ENCODE measurements around the gene SCARF2. TPM values are rescaled to one million over a fixed set of nuclear protein-coding genes. Genes with fewer than 3 reads are reported as not detected.
A peak's percentile ranks its signal among the peaks of the same experiment; 100 is the strongest.
"Not testable (repeated sequence)": the region's sequence is repeated elsewhere in the genome, so short reads cannot be mapped to it uniquely, and the experiment has no call there.

SCARF2 gene
- polyA plus RNA-seq, 3 donors: 0.12 to 0.51 TPM; not detected in 1

DNA sequence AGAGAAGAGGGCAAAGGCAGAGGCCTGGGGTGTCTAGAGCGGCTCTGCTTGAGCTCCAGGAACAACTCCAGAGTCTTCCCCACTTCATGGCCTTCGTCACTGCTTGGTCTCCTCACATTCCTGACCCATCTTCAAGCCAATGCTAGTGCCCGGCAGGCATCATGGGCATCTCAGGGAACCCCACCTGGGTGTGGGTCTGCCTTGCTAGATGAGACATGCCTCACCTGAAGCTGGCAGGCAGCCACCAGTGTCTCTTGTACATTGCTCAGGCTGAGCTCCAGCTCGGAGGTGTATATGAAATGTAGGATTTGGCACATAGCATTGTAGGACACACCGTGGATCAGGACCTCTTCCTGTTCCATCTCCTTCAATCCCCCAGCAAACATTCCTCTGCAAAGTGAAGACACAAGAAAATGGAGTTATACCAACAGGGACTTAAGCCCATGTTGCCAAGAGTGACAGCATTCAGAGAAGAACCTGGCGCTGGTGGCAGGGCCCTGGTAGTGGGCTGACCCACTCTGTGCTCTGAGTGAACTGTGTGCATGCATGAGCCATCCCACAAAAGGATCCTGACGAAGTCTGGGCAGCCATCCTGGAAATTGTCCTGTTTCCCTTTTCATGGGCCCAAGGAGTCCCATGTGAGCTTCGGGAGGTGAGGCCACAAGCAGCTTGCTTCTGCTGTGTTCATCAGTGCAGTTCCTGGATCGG, 33.7 kb upstream of the SCARF2 start:
- Histone ChIP-seq H2AFZ (ENCODE audit: insufficient read depth, low read depth, low read length, poor library complexity, severe bottlenecking) (no peak overlapping the region), H3K27me3 (ENCODE audit: control insufficient read depth in 2 of 2, insufficient read depth in 2 of 2, low read length in 2 of 2) (no peaks in the 10 kb centered on the region), H3K4me3 (replicated peaks in 1 of 3; ENCODE audit: low read depth in 2 of 3, low read length in 3 of 3) (no peak overlapping the region), H4K20me1 (ENCODE audit: insufficient read depth, low read length) (no peaks in the 10 kb centered on the region), H3K36me3 (replicated peaks in 1 of 2; ENCODE audit: control insufficient read depth in 1 of 2, insufficient read depth in 2 of 2, low read length in 2 of 2) (peaks cover 17 to 30% of the 10 kb centered on the region in 2 donors), H3K27ac (ENCODE audit: low read depth in 1 of 2, low read length in 2 of 2) (no peak overlapping the region), H3K9ac (ENCODE audit: insufficient read depth, low read length, poor library complexity, severe bottlenecking) (no peak overlapping the region), H3K4me1 (ENCODE audit: control insufficient read depth in 1 of 2, insufficient read depth in 2 of 2, low read length in 2 of 2) (peaks cover 5 to 6% of the 10 kb centered on the region in 2 donors), H3K9me3 (replicated peaks in 1 of 2; ENCODE audit: control insufficient read depth in 1 of 2, insufficient read depth in 1 of 2, low read length in 2 of 2) (no peaks in the 10 kb centered on the region), H3K79me2 (ENCODE audit: insufficient read depth, low read length) (no peaks in the 10 kb centered on the region), H3K4me2 (replicated peaks; ENCODE audit: extremely low read depth, low read length, poor library complexity, severe bottlenecking) (no peak overlapping the region)
- H3K27ac Mint-ChIP-seq: peak overlapping the region in 1 of 7 donors; percentile 31
- no peak for DNase-seq
- TF ChIP-seq, protein P1, sequence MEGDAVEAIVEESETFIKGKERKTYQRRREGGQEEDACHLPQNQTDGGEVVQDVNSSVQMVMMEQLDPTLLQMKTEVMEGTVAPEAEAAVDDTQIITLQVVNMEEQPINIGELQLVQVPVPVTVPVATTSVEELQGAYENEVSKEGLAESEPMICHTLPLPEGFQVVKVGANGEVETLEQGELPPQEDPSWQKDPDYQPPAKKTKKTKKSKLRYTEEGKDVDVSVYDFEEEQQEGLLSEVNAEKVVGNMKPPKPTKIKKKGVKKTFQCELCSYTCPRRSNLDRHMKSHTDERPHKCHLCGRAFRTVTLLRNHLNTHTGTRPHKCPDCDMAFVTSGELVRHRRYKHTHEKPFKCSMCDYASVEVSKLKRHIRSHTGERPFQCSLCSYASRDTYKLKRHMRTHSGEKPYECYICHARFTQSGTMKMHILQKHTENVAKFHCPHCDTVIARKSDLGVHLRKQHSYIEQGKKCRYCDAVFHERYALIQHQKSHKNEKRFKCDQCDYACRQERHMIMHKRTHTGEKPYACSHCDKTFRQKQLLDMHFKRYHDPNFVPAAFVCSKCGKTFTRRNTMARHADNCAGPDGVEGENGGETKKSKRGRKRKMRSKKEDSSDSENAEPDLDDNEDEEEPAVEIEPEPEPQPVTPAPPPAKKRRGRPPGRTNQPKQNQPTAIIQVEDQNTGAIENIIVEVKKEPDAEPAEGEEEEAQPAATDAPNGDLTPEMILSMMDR (IDR thresholded peaks at IDR 0.05): no peak
- no peaks in the 10 kb centered on the region for H3K27me3 Mint-ChIP-seq (ENCODE audit: low read depth in 3 of 3)
- 98% methylated on average over 3 of the region's 9 CpGs for WGBS (ENCODE audit: insufficient coverage)
- intact Hi-C loops (cut with micrococcal nuclease): no loop called here
- peaks cover 32 to 50% of the 10 kb centered on the region in 2 donors for H3K36me3 Mint-ChIP-seq
- peaks cover 9% of the 10 kb centered on the region for H3K4me1 Mint-ChIP-seq
- no peak overlapping the region for H3K4me3 Mint-ChIP-seq
- no peaks in the 10 kb centered on the region for H3K9me3 Mint-ChIP-seq

DNA sequence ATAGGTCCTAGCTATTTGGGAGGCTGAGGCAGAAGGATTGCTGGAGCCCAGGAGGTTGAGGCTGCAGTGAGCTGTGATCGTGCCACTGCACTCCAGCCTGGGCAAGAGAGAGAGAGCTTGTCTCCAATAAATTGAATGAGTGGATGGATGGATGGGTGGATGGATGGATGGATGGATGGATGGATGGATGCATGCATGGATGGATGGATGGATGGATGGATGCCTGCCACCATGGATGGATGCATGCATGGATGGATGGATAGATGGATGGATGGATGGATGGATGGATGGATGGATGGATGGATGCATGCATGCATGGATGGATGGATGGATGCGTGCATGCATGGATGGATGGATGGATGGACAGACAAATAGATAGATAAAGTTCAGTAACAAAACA, 32.9 kb upstream of the SCARF2 start:
- H3K79me2 ChIP-seq (ENCODE audit: insufficient read depth, low read length); intact Hi-C loops (cut with micrococcal nuclease); H3K4me3 ChIP-seq (replicated peaks in 1 of 3; ENCODE audit: low read depth in 2 of 3, low read length in 3 of 3); H3K9me3 ChIP-seq (replicated peaks in 1 of 2; ENCODE audit: control insufficient read depth in 1 of 2, insufficient read depth in 1 of 2, low read length in 2 of 2); DNase-seq; H3K27ac ChIP-seq (ENCODE audit: low read depth in 1 of 2, low read length in 2 of 2); H3K27me3 Mint-ChIP-seq (ENCODE audit: low read depth in 3 of 3); H3K4me2 ChIP-seq (replicated peaks; ENCODE audit: extremely low read depth, low read length, poor library complexity, severe bottlenecking); H4K20me1 ChIP-seq (ENCODE audit: insufficient read depth, low read length); H3K9ac ChIP-seq (ENCODE audit: insufficient read depth, low read length, poor library complexity, severe bottlenecking); H2AFZ ChIP-seq (ENCODE audit: insufficient read depth, low read depth, low read length, poor library complexity, severe bottlenecking); H3K27me3 ChIP-seq (ENCODE audit: control insufficient read depth in 2 of 2, insufficient read depth in 2 of 2, low read length in 2 of 2); H3K9me3 Mint-ChIP-seq; H3K4me3 Mint-ChIP-seq: not testable (repeated sequence)
- H3K27ac Mint-ChIP-seq: peak overlapping the region in 1 of 7 donors; percentile 49
- H3K4me1 ChIP-seq (ENCODE audit: control insufficient read depth in 1 of 2, insufficient read depth in 2 of 2, low read length in 2 of 2): peaks cover 5 to 13% of the 10 kb centered on the region in 2 donors
- WGBS (ENCODE audit: insufficient coverage): 90% methylated on average over 1 of the region's 2 CpGs
- H3K36me3 Mint-ChIP-seq: peaks cover 35 to 55% of the 10 kb centered on the region in 2 donors
- peaks cover 11% of the 10 kb centered on the region for H3K4me1 Mint-ChIP-seq
- peaks cover 17 to 32% of the 10 kb centered on the region in 2 donors for H3K36me3 ChIP-seq (replicated peaks in 1 of 2; ENCODE audit: control insufficient read depth in 1 of 2, insufficient read depth in 2 of 2, low read length in 2 of 2)
